ENCODE measurements around the gene DHX58.

The DHX58 gene

DNA sequence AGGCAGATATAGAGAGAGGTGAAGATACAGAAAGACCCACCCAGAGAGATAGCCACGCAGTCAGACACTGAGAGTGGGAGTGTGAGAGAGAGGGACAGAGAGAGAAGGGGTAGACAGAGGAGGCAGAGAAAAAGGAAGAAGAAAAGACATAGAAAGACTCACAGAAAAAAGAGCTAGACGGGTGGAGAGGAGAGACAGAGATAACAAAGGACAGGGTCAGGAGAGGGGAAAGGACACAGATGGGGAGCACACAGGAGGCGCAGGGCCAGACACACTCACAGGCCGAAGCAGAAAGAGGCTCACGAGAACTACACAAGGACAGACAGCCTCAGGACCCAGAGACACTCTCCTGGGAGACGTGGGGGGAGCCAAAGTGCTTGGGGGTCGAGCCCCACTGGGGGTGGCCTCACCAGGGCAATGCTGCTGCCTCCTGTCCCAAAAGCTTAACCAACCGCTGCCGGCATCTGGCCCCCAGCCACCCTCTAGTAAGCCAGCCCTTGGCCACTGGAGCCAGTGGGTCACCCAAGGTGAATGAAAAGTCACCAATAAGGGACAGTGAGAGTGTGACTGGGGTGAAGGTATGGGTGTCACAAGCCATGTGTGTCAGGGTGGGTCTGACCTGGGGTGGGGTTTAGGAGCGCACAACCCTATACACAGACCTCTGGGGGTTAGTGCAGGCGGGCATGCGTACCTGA is 18.0 kb downstream of the DHX58 start:
- TF ChIP-seq EP300 (IDR thresholded peaks at IDR 0.05; ENCODE audit: borderline replicate concordance), result no peak
- no peak for TF ChIP-seq REST (IDR thresholded peaks at IDR 0.05; ENCODE audit: low read depth)
- no peak for TF ChIP-seq ZBTB7A (IDR thresholded peaks at IDR 0.05; ENCODE audit: low read depth)
- no peak for TF ChIP-seq NFIC (IDR thresholded peaks at IDR 0.05)

DNA sequence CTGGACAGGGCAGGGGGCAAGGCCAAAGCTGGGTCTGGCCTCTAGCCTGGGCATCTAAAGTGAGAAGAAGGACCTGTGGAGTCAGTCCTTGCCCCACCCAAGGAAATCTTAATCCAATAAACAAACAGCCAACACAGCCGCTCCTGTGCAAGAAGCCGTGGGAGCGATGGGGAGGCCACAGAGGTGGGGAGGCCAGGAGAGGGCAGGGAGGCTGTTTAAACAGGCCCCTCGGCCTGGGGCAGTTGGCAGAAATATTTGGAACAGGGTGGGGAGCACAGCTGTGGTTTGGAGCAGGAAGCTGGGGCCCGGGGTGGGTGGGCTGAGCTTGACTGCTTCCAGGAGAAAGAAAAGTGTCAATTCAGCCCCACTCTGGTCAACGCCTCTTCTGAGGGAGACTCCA is 19.6 kb downstream of the DHX58 start:
- TF ChIP-seq NFIC (IDR thresholded peaks at IDR 0.05), result no peak
- TF ChIP-seq TEAD4 (IDR thresholded peaks at IDR 0.05), result no peak
- no peak for TF ChIP-seq TCF12 (IDR thresholded peaks at IDR 0.05; ENCODE audit: low read depth)
- TF ChIP-seq EP300 (IDR thresholded peaks at IDR 0.05; ENCODE audit: borderline replicate concordance), result no peak

- TF ChIP-seq CEBPB (IDR thresholded peaks at IDR 0.05) (no peak), RAD21 (IDR thresholded peaks at IDR 0.05; ENCODE audit: low read depth) (no peak), USF1 (IDR thresholded peaks at IDR 0.05) (no peak), CREB1 (IDR thresholded peaks at IDR 0.05; ENCODE audit: low read depth) (no peak), EGR1 (IDR thresholded peaks at IDR 0.05) (no peak), EP300 (IDR thresholded peaks at IDR 0.05; ENCODE audit: borderline replicate concordance) (no peak)
- TF ChIP-seq, protein P1, sequence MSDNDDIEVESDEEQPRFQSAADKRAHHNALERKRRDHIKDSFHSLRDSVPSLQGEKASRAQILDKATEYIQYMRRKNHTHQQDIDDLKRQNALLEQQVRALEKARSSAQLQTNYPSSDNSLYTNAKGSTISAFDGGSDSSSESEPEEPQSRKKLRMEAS (IDR thresholded peaks at IDR 0.05), result no peak
Observed at GRCh38 chr17:42090964-42091790, 21.3 kb downstream of the DHX58 start.

GRCh38 chr17:42088736-42089135 is 23.8 kb downstream of the DHX58 start:
- TF ChIP-seq NFIC (IDR thresholded peaks at IDR 0.05), result no peak
- TF ChIP-seq RAD21 (IDR thresholded peaks at IDR 0.05; ENCODE audit: low read depth), result no peak
- no peak for TF ChIP-seq EGR1 (IDR thresholded peaks at IDR 0.05)
- no peak for TF ChIP-seq EP300 (IDR thresholded peaks at IDR 0.05; ENCODE audit: borderline replicate concordance)

GRCh38 chr17:42087736-42088705 is 24.5 kb downstream of the DHX58 start:
- TF ChIP-seq YY1 (IDR thresholded peaks at IDR 0.05; ENCODE audit: low read depth) (no peak), EP300 (IDR thresholded peaks at IDR 0.05; ENCODE audit: borderline replicate concordance) (no peak), EGR1 (IDR thresholded peaks at IDR 0.05) (no peak), CREB1 (IDR thresholded peaks at IDR 0.05; ENCODE audit: low read depth) (no peak), FOXM1 (IDR thresholded peaks at IDR 0.05; ENCODE audit: borderline replicate concordance, low read depth) (no peak), TEAD4 (IDR thresholded peaks at IDR 0.05) (no peak), USF1 (IDR thresholded peaks at IDR 0.05) (no peak), ZBTB7A (IDR thresholded peaks at IDR 0.05; ENCODE audit: low read depth) (no peak), TAF1 (IDR thresholded peaks at IDR 0.05; ENCODE audit: low read depth) (no peak), NFIC (IDR thresholded peaks at IDR 0.05) (no peak), REST (IDR thresholded peaks at IDR 0.05; ENCODE audit: low read depth) (no peak), CEBPB (IDR thresholded peaks at IDR 0.05) (no peak), RAD21 (IDR thresholded peaks at IDR 0.05; ENCODE audit: low read depth) (no peak), TCF12 (IDR thresholded peaks at IDR 0.05; ENCODE audit: low read depth) (no peak)
- TF ChIP-seq, protein P1 (IDR thresholded peaks at IDR 0.05), result no peak
